Measurements from ENCODE around the gene GPR84. TPM values are rescaled to one million over a fixed set of nuclear protein-coding genes. Genes with fewer than 3 reads are reported as not detected.

The GPR84 gene
- total RNA-seq, 2 experiments from 2014 or later, result 0.27 to 0.53 TPM

GRCh38 chr12:54359762-54360351 lies 4.4 kb downstream of the GPR84 start:
- Mint-ChIP-seq H3K36me3 (ENCODE audit: low read depth) (no peaks in the 10 kb centered on the region), H3K4me3 (no peak overlapping the region), H3K27me3 (no peaks in the 10 kb centered on the region), H3K4me1 (ENCODE audit: low read depth) (peaks cover 18% of the 10 kb centered on the region), H3K27ac (no peak overlapping the region), H3K9me3 (no peaks in the 10 kb centered on the region)
- peak overlapping the region; percentile 78 for H3K4me3 ChIP-seq (ENCODE audit: low read length)
- DNase-seq, result no peak
- H3K27ac ChIP-seq (ENCODE audit: low read depth in 1 of 2, low read length in 2 of 2), result peak overlapping the region; percentile 78 to 93
- H3K27me3 ChIP-seq (ENCODE audit: control insufficient read depth in 1 of 2, insufficient read depth in 2 of 2, low read length in 2 of 2), result no peaks in the 10 kb centered on the region
- TF ChIP-seq, protein P1, sequence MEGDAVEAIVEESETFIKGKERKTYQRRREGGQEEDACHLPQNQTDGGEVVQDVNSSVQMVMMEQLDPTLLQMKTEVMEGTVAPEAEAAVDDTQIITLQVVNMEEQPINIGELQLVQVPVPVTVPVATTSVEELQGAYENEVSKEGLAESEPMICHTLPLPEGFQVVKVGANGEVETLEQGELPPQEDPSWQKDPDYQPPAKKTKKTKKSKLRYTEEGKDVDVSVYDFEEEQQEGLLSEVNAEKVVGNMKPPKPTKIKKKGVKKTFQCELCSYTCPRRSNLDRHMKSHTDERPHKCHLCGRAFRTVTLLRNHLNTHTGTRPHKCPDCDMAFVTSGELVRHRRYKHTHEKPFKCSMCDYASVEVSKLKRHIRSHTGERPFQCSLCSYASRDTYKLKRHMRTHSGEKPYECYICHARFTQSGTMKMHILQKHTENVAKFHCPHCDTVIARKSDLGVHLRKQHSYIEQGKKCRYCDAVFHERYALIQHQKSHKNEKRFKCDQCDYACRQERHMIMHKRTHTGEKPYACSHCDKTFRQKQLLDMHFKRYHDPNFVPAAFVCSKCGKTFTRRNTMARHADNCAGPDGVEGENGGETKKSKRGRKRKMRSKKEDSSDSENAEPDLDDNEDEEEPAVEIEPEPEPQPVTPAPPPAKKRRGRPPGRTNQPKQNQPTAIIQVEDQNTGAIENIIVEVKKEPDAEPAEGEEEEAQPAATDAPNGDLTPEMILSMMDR (IDR thresholded peaks at IDR 0.05), result no peak
- intact Hi-C loops (cut with DNase I, micrococcal nuclease), result loop anchor here (1.0 to 10.0 kb wide), 7 partner anchors 23 to 355 kb away; partner anchors contain the start of genes CBX5 (in 1 of the 2), COPZ1 (in 1 of the 2), HNRNPA1 (in 1 of the 2) and HOXC8 (in 1 of the 2)
- ATAC-seq (ENCODE audit: poor library complexity), result no peak
- ChIA-PET POLR2A (interaction anchor here (0.8 to 3.4 kb wide), 26 partner anchors 9 to 200 kb away, joined by 3 to 82 read pairs (median 4); partner anchors contain the start of genes CBX5, COPZ1 and HNRNPA1), CTCF (interaction anchor here (1.2 to 3.3 kb wide), 8 partner anchors 9 to 108 kb away, joined by 3 to 23 read pairs (median 8); partner anchors contain the start of genes COPZ1 and HNRNPA1)
- H3K9me3 ChIP-seq (ENCODE audit: control insufficient read depth in 1 of 2, insufficient read depth in 1 of 2, low read length in 2 of 2), result no peaks in the 10 kb centered on the region
- peaks cover 53% of the 10 kb centered on the region for H3K4me1 ChIP-seq (ENCODE audit: insufficient read depth, low read length)
- no peaks in the 10 kb centered on the region for H3K36me3 ChIP-seq (ENCODE audit: insufficient read depth, low read length)

DNA sequence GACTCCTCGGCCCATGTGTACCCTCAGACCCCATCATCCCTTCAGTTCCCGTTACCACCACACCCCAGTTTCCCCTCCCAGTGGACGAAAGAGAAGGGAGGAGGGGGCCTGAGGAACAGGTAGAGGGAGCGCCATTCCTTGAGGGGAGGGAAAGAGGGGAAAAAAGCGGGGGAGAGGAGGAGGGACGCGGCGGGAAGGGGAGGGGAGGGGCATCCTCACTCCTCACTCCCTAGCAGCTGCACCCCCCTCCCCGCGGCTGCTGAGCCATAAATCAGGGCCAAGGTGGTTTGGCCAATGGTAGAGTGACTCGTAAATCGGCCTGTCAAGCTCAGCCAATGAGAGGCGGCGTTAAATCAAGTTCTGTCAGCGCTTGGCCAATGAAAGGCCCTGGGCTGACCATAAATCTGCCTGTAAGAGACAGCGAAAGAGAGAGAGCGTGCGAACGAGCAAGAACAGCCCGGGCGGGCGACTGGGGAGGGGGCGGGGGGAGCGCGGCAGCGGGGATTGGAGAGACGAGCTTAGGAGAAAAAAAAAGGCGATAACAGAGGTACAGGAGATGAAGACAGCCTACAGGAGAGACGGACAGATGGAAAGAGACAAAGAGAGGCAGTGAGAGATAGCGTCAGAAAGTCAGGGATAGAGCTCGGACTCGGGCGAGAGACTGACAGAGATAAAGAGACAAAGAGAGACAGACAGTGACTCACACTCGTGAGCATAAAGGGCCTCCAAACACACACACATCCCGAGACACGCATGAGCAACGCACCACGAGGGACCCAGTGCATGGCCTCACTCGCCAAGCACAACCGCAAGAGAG lies 5.1 kb downstream of the GPR84 start:
- Histone ChIP-seq H3K4me3 (ENCODE audit: low read length) (peak overlapping the region; percentile 78), H3K9me3 (ENCODE audit: control insufficient read depth in 1 of 2, insufficient read depth in 1 of 2, low read length in 2 of 2) (no peaks in the 10 kb centered on the region), H3K27ac (ENCODE audit: low read depth in 1 of 2, low read length in 2 of 2) (peak overlapping the region; percentile 85 to 93), H3K36me3 (ENCODE audit: insufficient read depth, low read length) (no peaks in the 10 kb centered on the region), H3K27me3 (ENCODE audit: control insufficient read depth in 1 of 2, insufficient read depth in 2 of 2, low read length in 2 of 2) (no peaks in the 10 kb centered on the region), H3K4me1 (ENCODE audit: insufficient read depth, low read length) (peaks cover 47% of the 10 kb centered on the region)
- peak; percentile 83 to 99 (median 88) for DNase-seq
- TF ChIP-seq, protein P1 (IDR thresholded peaks at IDR 0.05), result no peak
- no peak overlapping the region for H3K27ac Mint-ChIP-seq
- H3K27me3 Mint-ChIP-seq, result no peaks in the 10 kb centered on the region
- intact Hi-C loops (cut with DNase I, micrococcal nuclease), result loop anchor here (1.0 to 2.0 kb wide), 3 partner anchors 22 to 78 kb away; partner anchors contain the start of genes CBX5 (in 1 of the 2), COPZ1 (in 1 of the 2) and HNRNPA1 (in 1 of the 2)
- ChIA-PET CTCF (interaction anchor here (1.2 to 3.3 kb wide), 9 partner anchors 9 to 145 kb away, joined by 3 to 23 read pairs (median 6); partner anchors contain the start of genes COPZ1 and HNRNPA1), POLR2A (interaction anchor here (0.6 to 3.4 kb wide), 30 partner anchors 9 to 632 kb away, joined by 3 to 82 read pairs (median 4); partner anchors contain the start of genes CBX5, COPZ1 and HNRNPA1)
- peak; percentile 90 for ATAC-seq (ENCODE audit: poor library complexity)
- H3K4me1 Mint-ChIP-seq (ENCODE audit: low read depth), result peaks cover 11% of the 10 kb centered on the region
- no peak overlapping the region for H3K4me3 Mint-ChIP-seq
- H3K36me3 Mint-ChIP-seq (ENCODE audit: low read depth), result no peaks in the 10 kb centered on the region
- H3K9me3 Mint-ChIP-seq, result no peaks in the 10 kb centered on the region

Data from CD4-positive, alpha-beta T cell (primary cell).